ENCODE results near the gene ZNF695.

The ZNF695 gene

DNA sequence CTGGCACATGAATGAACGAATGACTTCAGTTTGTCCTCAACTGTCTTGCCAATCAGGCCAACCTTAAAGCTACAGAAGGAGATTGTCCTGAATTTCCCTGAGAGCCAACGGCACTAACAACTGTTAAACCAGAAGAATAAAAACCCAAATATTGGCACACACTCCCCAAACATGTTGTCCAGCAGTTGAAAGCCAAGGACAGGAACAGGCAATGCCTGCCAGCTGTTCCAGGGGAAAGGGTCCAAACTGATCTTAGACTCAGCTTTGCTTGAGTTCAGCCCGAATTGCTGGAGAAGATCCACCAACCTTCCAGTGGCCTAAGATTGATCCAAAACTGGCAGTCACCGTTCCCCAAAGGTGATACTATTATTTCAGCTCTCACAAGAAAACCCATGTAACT lies 53.7 kb downstream of the ZNF695 start:
- DNase-seq: no peak

DNA sequence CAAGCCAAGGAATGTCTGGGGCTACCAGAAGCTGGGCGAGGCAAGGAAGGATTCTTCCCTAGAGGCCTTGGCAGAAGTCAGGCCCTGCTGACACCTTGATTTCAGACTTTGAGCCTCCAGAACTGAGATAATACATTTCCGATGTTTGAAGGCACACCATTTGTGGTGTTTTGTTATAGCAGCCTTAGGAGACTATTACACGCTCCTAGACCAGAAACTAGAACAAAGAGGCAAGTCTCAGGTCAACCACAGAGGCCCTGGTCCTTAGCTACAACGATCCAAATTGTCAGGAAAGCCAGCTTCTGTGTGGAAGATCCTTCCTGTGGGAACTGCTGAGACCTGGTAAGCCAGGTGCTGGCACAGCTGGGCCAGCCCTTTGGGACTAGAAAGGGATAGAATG lies 56.4 kb downstream of the ZNF695 start:
- no peak for DNase-seq

DNA sequence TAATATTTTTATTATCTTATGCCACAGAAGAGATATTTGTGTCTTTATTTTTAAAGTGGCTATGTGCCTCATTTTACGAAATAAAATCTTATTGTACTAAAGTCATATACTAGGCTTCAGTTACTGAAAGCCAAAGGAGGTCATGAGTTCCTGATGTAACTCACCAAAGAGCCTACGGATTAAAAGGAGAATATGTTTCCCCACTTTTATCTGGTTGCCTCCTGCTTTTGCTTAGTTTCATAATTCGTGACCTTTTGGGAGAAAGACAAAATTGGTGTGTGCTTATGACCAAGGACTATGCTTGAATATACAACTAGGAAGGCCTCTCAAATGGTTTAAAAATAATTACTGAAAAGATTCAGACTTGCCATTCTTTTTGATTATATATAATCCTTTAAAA lies 57.9 kb downstream of the ZNF695 start:
- DNase-seq: no peak

DNA sequence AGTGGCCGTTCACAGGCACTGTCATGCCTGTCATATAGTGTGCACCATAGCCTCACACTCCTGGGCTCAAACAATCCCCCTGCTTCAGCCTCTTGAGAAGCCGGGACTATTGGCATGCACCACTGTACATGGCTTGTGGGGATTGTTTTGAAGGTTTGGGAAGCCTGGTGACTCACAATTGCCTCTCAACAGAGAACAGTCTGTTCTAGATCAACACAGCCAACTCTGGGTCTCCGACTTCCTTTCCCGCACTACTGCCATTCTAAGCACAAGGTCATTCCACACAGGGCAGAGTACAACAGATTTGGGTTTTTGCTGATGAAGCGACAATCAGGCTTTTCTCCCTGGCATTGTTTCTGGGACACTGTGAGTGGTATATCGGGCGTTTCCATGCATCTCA lies 60.6 kb downstream of the ZNF695 start:
- no peak for DNase-seq

DNA sequence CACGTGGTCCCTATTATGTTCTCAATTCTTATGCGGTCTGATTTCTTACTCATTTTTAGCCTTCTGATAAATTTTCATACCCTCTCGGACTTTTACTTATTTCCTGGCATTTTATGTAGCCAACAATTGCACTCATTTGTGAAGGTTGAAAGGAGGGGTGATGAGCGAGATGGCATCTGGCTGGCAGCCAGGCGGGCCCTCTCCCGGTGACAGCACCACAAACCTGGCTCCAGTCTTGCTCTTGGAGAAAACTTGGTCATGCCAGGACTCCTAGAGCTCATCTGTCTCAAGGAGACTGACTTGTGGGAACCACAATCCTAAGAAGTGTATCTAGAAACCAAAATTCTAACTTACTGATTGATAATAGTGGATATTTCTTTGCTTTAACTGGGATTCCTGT lies 61.5 kb downstream of the ZNF695 start:
- no peak for DNase-seq

All from NCI-H2227 treated with DMSO at 0.1 percent for 48 hours (cell line).